ENCODE results near the gene PNPLA1.

PNPLA1 gene

DNA sequence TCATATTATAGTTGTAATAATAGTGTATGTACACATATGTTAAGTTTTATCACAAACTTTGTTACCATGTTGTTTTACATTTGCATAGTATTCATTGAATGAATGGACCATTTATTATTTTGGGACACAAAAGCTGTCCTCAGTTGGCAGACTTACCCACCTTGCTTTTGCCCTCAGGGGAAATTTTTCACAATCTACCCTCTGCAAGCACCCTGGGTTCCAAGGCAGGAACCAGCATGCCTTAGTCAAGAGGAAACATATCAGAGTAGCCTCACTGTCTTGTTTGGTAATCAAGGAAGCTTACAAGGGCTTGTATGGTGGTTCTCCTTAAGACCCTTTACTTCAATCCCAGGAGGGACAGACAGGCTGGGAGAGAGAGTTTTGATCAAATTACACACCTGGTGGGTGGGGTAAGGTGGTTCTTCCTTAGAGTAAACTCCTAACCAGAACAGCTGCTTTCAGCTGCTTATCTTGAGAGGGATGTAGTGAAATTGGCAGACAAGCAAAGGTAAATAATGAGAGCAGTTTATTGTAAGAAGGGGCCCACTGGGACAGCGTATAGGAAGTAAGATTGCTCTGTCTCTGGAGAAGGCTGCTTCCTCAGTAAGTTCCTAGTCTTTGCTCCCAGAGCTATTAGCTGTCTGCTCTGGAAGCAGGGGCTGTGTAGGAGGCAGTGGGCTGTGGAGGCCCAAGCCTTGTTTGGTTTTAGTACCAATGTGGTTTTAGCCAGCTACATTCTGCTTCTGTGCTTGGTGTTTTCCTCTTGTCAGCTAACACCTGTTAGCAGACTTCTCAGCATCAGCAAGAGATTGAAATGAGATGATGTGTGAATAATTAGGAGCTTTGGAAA is 42.3 kb upstream of the PNPLA1 start (continued):
- TF ChIP-seq, protein P1, sequence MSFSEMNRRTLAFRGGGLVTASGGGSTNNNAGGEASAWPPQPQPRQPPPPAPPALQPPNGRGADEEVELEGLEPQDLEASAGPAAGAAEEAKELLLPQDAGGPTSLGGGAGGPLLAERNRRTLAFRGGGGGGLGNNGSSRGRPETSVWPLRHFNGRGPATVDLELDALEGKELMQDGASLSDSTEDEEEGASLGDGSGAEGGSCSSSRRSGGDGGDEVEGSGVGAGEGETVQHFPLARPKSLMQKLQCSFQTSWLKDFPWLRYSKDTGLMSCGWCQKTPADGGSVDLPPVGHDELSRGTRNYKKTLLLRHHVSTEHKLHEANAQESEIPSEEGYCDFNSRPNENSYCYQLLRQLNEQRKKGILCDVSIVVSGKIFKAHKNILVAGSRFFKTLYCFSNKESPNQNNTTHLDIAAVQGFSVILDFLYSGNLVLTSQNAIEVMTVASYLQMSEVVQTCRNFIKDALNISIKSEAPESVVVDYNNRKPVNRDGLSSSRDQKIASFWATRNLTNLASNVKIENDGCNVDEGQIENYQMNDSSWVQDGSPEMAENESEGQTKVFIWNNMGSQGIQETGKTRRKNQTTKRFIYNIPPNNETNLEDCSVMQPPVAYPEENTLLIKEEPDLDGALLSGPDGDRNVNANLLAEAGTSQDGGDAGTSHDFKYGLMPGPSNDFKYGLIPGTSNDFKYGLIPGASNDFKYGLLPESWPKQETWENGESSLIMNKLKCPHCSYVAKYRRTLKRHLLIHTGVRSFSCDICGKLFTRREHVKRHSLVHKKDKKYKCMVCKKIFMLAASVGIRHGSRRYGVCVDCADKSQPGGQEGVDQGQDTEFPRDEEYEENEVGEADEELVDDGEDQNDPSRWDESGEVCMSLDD (tag by site-specific recombination; IDR thresholded peaks at IDR 0.05): no peak
- TF ChIP-seq ZBTB7A (tag by site-specific recombination; IDR thresholded peaks at IDR 0.05; ENCODE audit: low read depth) (no peak), MYNN (tag by site-specific recombination; IDR thresholded peaks at IDR 0.05; ENCODE audit: borderline replicate concordance) (no peak), ZNF133 (tag by site-specific recombination; IDR thresholded peaks at IDR 0.05) (no peak), SCRT1 (tag by site-specific recombination; IDR thresholded peaks at IDR 0.05; ENCODE audit: borderline replicate concordance) (no peak; the same call in 1 of the 2 replicates), ZNF76 (tag by site-specific recombination; IDR thresholded peaks at IDR 0.05; ENCODE audit: borderline replicate concordance, low read depth) (no peak), OSR2 (tag by site-specific recombination; IDR thresholded peaks at IDR 0.05) (peak; percentile 94), ZNF223 (tag by site-specific recombination; IDR thresholded peaks at IDR 0.05) (no peak), RBAK (tag by site-specific recombination; IDR thresholded peaks at IDR 0.05) (no peak), SP3 (tag by site-specific recombination; IDR thresholded peaks at IDR 0.05) (no peak), ZNF654 (tag by site-specific recombination; IDR thresholded peaks at IDR 0.05; ENCODE audit: low read depth) (no peak), ZNF184 (tag by site-specific recombination; IDR thresholded peaks at IDR 0.05) (no peak), ZNF140 (tag by site-specific recombination; IDR thresholded peaks at IDR 0.05) (no peak), ZNF157 (tag by site-specific recombination; IDR thresholded peaks at IDR 0.05) (no peak)
- TF ChIP-seq, protein P2, sequence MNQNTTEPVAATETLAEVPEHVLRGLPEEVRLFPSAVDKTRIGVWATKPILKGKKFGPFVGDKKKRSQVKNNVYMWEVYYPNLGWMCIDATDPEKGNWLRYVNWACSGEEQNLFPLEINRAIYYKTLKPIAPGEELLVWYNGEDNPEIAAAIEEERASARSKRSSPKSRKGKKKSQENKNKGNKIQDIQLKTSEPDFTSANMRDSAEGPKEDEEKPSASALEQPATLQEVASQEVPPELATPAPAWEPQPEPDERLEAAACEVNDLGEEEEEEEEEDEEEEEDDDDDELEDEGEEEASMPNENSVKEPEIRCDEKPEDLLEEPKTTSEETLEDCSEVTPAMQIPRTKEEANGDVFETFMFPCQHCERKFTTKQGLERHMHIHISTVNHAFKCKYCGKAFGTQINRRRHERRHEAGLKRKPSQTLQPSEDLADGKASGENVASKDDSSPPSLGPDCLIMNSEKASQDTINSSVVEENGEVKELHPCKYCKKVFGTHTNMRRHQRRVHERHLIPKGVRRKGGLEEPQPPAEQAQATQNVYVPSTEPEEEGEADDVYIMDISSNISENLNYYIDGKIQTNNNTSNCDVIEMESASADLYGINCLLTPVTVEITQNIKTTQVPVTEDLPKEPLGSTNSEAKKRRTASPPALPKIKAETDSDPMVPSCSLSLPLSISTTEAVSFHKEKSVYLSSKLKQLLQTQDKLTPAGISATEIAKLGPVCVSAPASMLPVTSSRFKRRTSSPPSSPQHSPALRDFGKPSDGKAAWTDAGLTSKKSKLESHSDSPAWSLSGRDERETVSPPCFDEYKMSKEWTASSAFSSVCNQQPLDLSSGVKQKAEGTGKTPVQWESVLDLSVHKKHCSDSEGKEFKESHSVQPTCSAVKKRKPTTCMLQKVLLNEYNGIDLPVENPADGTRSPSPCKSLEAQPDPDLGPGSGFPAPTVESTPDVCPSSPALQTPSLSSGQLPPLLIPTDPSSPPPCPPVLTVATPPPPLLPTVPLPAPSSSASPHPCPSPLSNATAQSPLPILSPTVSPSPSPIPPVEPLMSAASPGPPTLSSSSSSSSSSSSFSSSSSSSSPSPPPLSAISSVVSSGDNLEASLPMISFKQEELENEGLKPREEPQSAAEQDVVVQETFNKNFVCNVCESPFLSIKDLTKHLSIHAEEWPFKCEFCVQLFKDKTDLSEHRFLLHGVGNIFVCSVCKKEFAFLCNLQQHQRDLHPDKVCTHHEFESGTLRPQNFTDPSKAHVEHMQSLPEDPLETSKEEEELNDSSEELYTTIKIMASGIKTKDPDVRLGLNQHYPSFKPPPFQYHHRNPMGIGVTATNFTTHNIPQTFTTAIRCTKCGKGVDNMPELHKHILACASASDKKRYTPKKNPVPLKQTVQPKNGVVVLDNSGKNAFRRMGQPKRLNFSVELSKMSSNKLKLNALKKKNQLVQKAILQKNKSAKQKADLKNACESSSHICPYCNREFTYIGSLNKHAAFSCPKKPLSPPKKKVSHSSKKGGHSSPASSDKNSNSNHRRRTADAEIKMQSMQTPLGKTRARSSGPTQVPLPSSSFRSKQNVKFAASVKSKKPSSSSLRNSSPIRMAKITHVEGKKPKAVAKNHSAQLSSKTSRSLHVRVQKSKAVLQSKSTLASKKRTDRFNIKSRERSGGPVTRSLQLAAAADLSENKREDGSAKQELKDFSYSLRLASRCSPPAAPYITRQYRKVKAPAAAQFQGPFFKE (tag by site-specific recombination; IDR thresholded peaks at IDR 0.05; ENCODE audit: borderline replicate concordance): no peak
- TF ChIP-seq, protein P3, sequence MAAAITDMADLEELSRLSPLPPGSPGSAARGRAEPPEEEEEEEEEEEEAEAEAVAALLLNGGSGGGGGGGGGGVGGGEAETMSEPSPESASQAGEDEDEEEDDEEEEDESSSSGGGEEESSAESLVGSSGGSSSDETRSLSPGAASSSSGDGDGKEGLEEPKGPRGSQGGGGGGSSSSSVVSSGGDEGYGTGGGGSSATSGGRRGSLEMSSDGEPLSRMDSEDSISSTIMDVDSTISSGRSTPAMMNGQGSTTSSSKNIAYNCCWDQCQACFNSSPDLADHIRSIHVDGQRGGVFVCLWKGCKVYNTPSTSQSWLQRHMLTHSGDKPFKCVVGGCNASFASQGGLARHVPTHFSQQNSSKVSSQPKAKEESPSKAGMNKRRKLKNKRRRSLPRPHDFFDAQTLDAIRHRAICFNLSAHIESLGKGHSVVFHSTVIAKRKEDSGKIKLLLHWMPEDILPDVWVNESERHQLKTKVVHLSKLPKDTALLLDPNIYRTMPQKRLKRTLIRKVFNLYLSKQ (tag by site-specific recombination; IDR thresholded peaks at IDR 0.05; ENCODE audit: borderline replicate concordance): no peak
- TF ChIP-seq, protein P4, sequence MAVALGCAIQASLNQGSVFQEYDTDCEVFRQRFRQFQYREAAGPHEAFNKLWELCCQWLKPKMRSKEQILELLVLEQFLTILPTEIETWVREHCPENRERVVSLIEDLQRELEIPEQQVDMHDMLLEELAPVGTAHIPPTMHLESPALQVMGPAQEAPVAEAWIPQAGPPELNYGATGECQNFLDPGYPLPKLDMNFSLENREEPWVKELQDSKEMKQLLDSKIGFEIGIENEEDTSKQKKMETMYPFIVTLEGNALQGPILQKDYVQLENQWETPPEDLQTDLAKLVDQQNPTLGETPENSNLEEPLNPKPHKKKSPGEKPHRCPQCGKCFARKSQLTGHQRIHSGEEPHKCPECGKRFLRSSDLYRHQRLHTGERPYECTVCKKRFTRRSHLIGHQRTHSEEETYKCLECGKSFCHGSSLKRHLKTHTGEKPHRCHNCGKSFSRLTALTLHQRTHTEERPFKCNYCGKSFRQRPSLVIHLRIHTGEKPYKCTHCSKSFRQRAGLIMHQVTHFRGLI (tag by site-specific recombination; IDR thresholded peaks at IDR 0.05): no peak
- TF ChIP-seq, protein P5, sequence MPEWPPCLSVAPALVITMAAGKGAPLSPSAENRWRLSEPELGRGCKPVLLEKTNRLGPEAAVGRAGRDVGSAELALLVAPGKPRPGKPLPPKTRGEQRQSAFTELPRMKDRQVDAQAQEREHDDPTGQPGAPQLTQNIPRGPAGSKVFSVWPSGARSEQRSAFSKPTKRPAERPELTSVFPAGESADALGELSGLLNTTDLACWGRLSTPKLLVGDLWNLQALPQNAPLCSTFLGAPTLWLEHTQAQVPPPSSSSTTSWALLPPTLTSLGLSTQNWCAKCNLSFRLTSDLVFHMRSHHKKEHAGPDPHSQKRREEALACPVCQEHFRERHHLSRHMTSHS (tag by site-specific recombination; IDR thresholded peaks at IDR 0.05): no peak
- TF ChIP-seq, protein P6, sequence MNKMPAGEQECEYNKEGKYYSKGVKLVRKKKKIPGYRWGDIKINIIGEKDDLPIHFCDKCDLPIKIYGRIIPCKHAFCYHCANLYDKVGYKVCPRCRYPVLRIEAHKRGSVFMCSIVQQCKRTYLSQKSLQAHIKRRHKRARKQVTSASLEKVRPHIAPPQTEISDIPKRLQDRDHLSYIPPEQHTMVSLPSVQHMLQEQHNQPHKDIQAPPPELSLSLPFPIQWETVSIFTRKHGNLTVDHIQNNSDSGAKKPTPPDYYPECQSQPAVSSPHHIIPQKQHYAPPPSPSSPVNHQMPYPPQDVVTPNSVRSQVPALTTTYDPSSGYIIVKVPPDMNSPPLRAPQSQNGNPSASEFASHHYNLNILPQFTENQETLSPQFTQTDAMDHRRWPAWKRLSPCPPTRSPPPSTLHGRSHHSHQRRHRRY (tag by site-specific recombination; IDR thresholded peaks at IDR 0.05): no peak
- TF ChIP-seq, protein P7, sequence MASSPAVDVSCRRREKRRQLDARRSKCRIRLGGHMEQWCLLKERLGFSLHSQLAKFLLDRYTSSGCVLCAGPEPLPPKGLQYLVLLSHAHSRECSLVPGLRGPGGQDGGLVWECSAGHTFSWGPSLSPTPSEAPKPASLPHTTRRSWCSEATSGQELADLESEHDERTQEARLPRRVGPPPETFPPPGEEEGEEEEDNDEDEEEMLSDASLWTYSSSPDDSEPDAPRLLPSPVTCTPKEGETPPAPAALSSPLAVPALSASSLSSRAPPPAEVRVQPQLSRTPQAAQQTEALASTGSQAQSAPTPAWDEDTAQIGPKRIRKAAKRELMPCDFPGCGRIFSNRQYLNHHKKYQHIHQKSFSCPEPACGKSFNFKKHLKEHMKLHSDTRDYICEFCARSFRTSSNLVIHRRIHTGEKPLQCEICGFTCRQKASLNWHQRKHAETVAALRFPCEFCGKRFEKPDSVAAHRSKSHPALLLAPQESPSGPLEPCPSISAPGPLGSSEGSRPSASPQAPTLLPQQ (tag by site-specific recombination; IDR thresholded peaks at IDR 0.05): peak; percentile 89
- TF ChIP-seq, protein P8, sequence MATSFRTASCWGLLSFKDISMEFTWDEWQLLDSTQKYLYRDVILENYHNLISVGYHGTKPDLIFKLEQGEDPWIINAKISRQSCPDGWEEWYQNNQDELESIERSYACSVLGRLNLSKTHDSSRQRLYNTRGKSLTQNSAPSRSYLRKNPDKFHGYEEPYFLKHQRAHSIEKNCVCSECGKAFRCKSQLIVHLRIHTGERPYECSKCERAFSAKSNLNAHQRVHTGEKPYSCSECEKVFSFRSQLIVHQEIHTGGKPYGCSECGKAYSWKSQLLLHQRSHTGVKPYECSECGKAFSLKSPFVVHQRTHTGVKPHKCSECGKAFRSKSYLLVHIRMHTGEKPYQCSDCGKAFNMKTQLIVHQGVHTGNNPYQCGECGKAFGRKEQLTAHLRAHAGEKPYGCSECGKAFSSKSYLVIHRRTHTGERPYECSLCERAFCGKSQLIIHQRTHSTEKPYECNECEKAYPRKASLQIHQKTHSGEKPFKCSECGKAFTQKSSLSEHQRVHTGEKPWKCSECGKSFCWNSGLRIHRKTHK (tag by site-specific recombination; IDR thresholded peaks at IDR 0.05): no peak

Data from HEK293 (cell line).